Liver (tissue), 9 donors: ENCODE results near the gene FZR1. TPM values are rescaled to one million over a fixed set of nuclear protein-coding genes. Genes with fewer than 3 reads are reported as not detected.

Experiments used
- DNase-seq: peaks from one replicate; pipeline ENCODE4 v3.0.0-alpha.2; 2017; ENCODE audit warnings: low spot score
- H3K27ac ChIP-seq, 2 donors: one replicate each; pipeline ENCODE4 v1.7.0; 2013; ENCODE audit warnings: inconsistent platforms in 2 of 2, low read length in 2 of 2, control low read depth in 1 of 2, low read depth in 1 of 2, mild to moderate bottlenecking in 1 of 2
- H3K27me3 ChIP-seq, 4 donors: one replicate each; pipeline versions ENCODE4 v1.6.1 to v1.7.0; 2013; ENCODE audit warnings: low read length in 3 of 4, inconsistent platforms in 1 of 4, mild to moderate bottlenecking in 1 of 4, moderate library complexity in 1 of 4; ENCODE audit not compliant: control insufficient read depth in 4 of 4, insufficient read depth in 4 of 4
- H3K36me3 ChIP-seq, 4 donors: one replicate each; pipeline versions ENCODE4 v1.6.1 to v1.7.0; 2013; ENCODE audit warnings: low read length in 3 of 4, mild to moderate bottlenecking in 3 of 4, low read depth in 1 of 4, moderate library complexity in 1 of 4; ENCODE audit not compliant: control insufficient read depth in 4 of 4, insufficient read depth in 3 of 4
- H3K4me1 ChIP-seq, 4 donors: one replicate each; pipeline versions ENCODE4 v1.6.1 to v1.7.0; 2013; ENCODE audit warnings: low read length in 3 of 4, mild to moderate bottlenecking in 3 of 4, moderate library complexity in 1 of 4; ENCODE audit not compliant: control insufficient read depth in 4 of 4, insufficient read depth in 4 of 4
- H3K4me3 ChIP-seq, 3 donors: one replicate each; pipeline versions ENCODE4 v1.6.1 to v1.7.0; 2013; ENCODE audit warnings: low read length in 3 of 3, control low read depth in 1 of 3, low read depth in 1 of 3, mild to moderate bottlenecking in 1 of 3
- H3K9ac ChIP-seq, 2 donors: one replicate each; pipeline ENCODE4 v1.7.0; 2013; ENCODE audit warnings: low read length in 2 of 2, mild to moderate bottlenecking in 2 of 2, moderate library complexity in 2 of 2, control low read depth in 1 of 2, low read depth in 1 of 2
- H3K9me3 ChIP-seq, 4 donors: one replicate each; pipeline versions ENCODE4 v1.6.1 to v1.7.0; 2013; ENCODE audit warnings: low read length in 3 of 4; ENCODE audit not compliant: control insufficient read depth in 4 of 4
- EGR1 ChIP-seq, 2 donors: IDR thresholded peaks; 2 replicates each; pipeline ENCODE4 v1.6.1; 2016 to 2018; ENCODE audit warnings: antibody characterized with exemption in 2 of 2, low read depth in 2 of 2
- FOXA1 ChIP-seq: IDR thresholded peaks from 2 replicates; pipeline ENCODE4 v1.6.1; 2016; ENCODE audit warnings: antibody characterized with exemption
- FOXA2 ChIP-seq: IDR thresholded peaks from 2 replicates; pipeline ENCODE4 v1.6.1; 2016; ENCODE audit warnings: antibody characterized with exemption
- GABPA ChIP-seq, 2 donors: IDR thresholded peaks in 1 of 2; conservative IDR thresholded peaks in 1 of 2; 2 replicates each; pipeline ENCODE4 v1.6.1; 2016; ENCODE audit warnings: antibody characterized with exemption in 2 of 2, mild to moderate bottlenecking in 1 of 2, moderate library complexity in 1 of 2
- HNF4A ChIP-seq, 2 donors: conservative IDR thresholded peaks; 2 replicates each; pipeline ENCODE4 v1.6.1; 2016; ENCODE audit warnings: antibody characterized with exemption in 2 of 2, mild to moderate bottlenecking in 2 of 2
- HNF4G ChIP-seq: IDR thresholded peaks from 2 replicates; pipeline ENCODE4 v1.6.1; 2016; ENCODE audit warnings: antibody characterized with exemption
- JUND ChIP-seq, 2 donors: IDR thresholded peaks; 2 replicates each; pipeline ENCODE4 v1.6.1; 2016; ENCODE audit warnings: antibody characterized with exemption in 2 of 2
- NR2F2 ChIP-seq: IDR thresholded peaks from 2 replicates; pipeline ENCODE4 v1.6.1; 2016; ENCODE audit warnings: antibody characterized with exemption
- RAD21 ChIP-seq, 2 donors: IDR thresholded peaks; 2 replicates each; pipeline ENCODE4 v1.6.1; 2016; ENCODE audit warnings: antibody characterized with exemption in 2 of 2, mild to moderate bottlenecking in 2 of 2
- RXRA ChIP-seq, 2 donors: IDR thresholded peaks; 2 replicates each; pipeline ENCODE4 v1.6.1; 2017 to 2018; ENCODE audit warnings: antibody characterized with exemption in 2 of 2, mild to moderate bottlenecking in 1 of 2
- SP1 ChIP-seq: IDR thresholded peaks from 2 replicates; pipeline ENCODE4 v1.6.1; 2018; ENCODE audit warnings: antibody characterized with exemption, mild to moderate bottlenecking
- TAF1 ChIP-seq: conservative IDR thresholded peaks from 2 replicates; pipeline ENCODE4 v1.6.1; 2016; ENCODE audit warnings: antibody characterized with exemption, mild to moderate bottlenecking
- YY1 ChIP-seq: IDR thresholded peaks from 2 replicates; pipeline ENCODE4 v1.6.1; 2016; ENCODE audit warnings: antibody characterized with exemption, mild to moderate bottlenecking
- WGBS: extraction: QIAGEN DNeasy Blood & Tissue Kit; methylation state at CpG from one replicate; pipeline ENCODE4 v1.1.7; 2013; 5-methylcytosine and 5-hydroxymethylcytosine counted together
- polyA plus RNA-seq, 2 donors: library from polyadenylated mRNA; stranded (reverse) in 1 of 2; unstranded in 1 of 2; fragments of 200-250 nt in 1 of 2; fragments of >200 nt in 1 of 2; fragmentation: Nextera tagmentation in 1 of 2; extraction: Ambion mirVana in 1 of 2; gene quantifications; one replicate each; pipeline versions ENCODE4 v1.2.1 to v1.2.3, GENCODE V29; 2013 to 2015
- total RNA-seq, 2 donors: library from RNA; depleted of rRNA; stranded (reverse); fragments of >200 nt; gene quantifications; one replicate each; pipeline ENCODE4 v1.2.3, GENCODE V29; 2014
- TF ChIP-seq, protein P1 (sequence below): IDR thresholded peaks from 2 replicates; pipeline ENCODE4 v1.6.1; 2016; ENCODE audit warnings: antibody characterized with exemption
- TF ChIP-seq, protein P2 (sequence below): fragments of 150-350 bp; IDR thresholded peaks from 2 replicates; pipeline ENCODE4 v1.5.1; 2017; ENCODE audit warnings: improper control_type of control experiment, low read depth, low read length; ENCODE audit not compliant: missing input control
- TF ChIP-seq, protein P3 (sequence below): IDR thresholded peaks from 2 replicates; pipeline ENCODE4 v1.6.1; 2016; ENCODE audit warnings: antibody characterized with exemption
- TF ChIP-seq, protein P4 (sequence below): IDR thresholded peaks from 2 replicates; pipeline ENCODE4 v1.6.1; 2016; ENCODE audit warnings: antibody characterized with exemption, mild to moderate bottlenecking
- TF ChIP-seq, protein P5 (sequence below): IDR thresholded peaks from 2 replicates; pipeline ENCODE4 v1.6.1; 2016; ENCODE audit warnings: antibody characterized with exemption
- donor health status: healthy.
- donor health status: healthy.
- donor health status: healthy.
- donor health status: healthy.
- donor health status: healthy.

Gene FZR1
- total and polyA plus RNA-seq, 4 donors: 17.0 to 27.3 (median 20.3) TPM

DNA sequence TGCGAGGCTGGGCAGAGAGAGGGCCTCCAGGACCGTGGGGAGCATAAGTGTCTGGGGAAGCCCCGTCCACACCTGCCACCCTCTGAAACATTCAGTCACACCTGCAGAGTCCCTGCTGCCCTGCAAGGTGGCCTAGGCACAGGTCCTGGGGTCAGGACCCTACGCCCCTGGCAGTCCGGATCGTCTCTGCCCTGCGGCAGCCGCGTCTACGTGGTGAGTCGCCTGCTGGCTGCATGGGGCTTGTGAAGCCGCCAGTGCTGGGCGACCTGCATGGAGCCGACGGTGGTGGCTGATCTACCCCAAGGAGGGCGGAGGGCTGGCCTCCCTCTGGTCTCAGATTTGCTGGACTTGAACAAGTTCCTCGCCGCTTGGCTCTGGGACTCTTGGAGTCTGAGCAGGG, 13.0 kb downstream of the FZR1 start (continued):
- TF ChIP-seq TAF1: no peak
- no peak for TF ChIP-seq SP1

DNA sequence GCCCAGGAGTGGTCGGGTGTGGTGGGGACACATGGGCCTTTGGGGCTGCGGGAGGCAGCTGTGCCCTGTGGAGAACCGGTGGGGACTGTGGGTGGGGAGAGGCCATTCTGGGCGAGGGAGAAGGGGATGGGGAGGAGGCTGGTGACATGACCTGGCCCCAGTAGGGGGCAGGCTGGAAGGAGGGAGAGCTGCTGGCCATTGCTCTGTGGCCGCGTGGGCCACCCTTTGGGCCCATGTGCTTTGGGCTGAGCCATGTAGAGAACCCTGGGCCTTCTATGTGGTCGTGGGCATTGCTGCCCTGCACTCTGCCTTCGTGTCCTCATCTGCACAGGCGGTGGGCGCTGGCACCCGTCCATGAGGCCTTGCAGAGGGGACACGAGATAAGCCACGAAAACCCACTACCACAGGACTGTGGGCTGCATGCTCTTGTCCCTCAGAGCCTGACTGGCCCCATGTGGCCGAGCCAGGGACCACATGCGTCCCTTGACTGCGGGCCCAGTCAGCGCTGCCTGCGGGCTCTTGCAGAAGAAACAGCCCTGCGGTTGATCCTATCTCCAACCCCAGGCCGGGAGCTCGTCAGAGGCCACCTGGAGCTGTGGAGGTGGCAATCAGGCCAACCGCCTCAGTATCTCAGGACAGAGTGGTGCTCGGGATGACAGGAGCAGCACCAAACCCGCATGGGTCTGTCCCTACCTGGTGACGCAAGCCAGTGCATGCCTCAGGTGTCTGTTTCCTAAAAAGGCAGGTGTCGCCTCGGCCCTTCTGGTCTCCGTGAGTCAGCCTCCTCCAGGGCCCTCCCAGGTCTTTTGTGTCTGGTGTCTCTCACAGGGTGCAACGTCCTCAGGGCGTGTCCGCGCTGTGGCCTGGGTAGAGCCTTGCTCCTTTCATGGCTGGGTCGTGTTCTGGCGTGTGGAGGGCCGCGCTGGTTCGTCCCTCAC, 14.3 kb downstream of the FZR1 start:
- Histone ChIP-seq H3K27ac (no peak overlapping the region), H3K4me1 (peaks cover 17 to 46% (median 28%) of the 10 kb centered on the region in 4 donors), H3K27me3 (no peaks in the 10 kb centered on the region), H3K9ac (no peak overlapping the region), H3K9me3 (no peaks in the 10 kb centered on the region), H3K36me3 (peaks cover 3 to 10% (median 8%) of the 10 kb centered on the region in 4 donors), H3K4me3 (no peak overlapping the region)
- WGBS: 91% methylated on average over 37 of the region's 37 CpGs
- no peak for DNase-seq
- TF ChIP-seq TAF1 (no peak), RXRA (IDR thresholded peaks at IDR 0.05) (peak in 1 of 2 donors; percentile 9)

DNA sequence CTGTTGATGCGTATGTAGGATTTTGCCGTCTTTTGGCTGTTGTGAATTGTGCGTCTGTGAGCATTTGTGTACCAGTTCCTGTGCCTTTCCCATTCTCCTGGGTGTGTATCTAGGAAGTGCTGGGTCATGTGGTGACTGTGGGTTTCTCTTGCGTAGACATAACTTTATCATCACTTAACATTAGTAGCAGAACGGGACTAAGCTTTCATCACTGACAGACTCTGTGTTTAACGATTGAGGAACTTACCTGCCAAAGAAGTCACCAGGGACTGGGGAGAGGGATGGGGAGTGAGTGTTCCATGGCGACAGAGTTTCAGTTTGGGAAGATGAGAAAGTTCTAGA, 15.0 kb downstream of the FZR1 start:
- 80% methylated on average over 7 of the region's 7 CpGs for whole genome bisulfite sequencing
- Histone ChIP-seq H3K27ac (no peak overlapping the region), H3K4me3 (no peak overlapping the region), H3K36me3 (peaks cover 3 to 14% (median 11%) of the 10 kb centered on the region in 4 donors), H3K9me3 (no peaks in the 10 kb centered on the region), H3K4me1 (peaks cover 17 to 41% (median 27%) of the 10 kb centered on the region in 4 donors), H3K27me3 (no peaks in the 10 kb centered on the region), H3K9ac (no peak overlapping the region)
- DNase-seq: no peak
- TF ChIP-seq HNF4G (no peak), TAF1 (no peak), GABPA (IDR thresholded peaks at IDR 0.05 in 1 of 2, conservative IDR thresholded peaks at IDR 0.05 in 1 of 2) (no peak), YY1 (no peak), SP1 (no peak), FOXA1 (no peak), FOXA2 (no peak), NR2F2 (no peak), EGR1 (IDR thresholded peaks at IDR 0.05; ENCODE audit: low read depth in 2 of 2) (no peak), RXRA (IDR thresholded peaks at IDR 0.05) (no peak), HNF4A (conservative IDR thresholded peaks at IDR 0.05) (no peak), RAD21 (IDR thresholded peaks at IDR 0.05) (no peak), JUND (IDR thresholded peaks at IDR 0.05) (no peak)
- TF ChIP-seq, protein P1, sequence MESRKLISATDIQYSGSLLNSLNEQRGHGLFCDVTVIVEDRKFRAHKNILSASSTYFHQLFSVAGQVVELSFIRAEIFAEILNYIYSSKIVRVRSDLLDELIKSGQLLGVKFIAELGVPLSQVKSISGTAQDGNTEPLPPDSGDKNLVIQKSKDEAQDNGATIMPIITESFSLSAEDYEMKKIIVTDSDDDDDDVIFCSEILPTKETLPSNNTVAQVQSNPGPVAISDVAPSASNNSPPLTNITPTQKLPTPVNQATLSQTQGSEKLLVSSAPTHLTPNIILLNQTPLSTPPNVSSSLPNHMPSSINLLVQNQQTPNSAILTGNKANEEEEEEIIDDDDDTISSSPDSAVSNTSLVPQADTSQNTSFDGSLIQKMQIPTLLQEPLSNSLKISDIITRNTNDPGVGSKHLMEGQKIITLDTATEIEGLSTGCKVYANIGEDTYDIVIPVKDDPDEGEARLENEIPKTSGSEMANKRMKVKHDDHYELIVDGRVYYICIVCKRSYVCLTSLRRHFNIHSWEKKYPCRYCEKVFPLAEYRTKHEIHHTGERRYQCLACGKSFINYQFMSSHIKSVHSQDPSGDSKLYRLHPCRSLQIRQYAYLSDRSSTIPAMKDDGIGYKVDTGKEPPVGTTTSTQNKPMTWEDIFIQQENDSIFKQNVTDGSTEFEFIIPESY: no peak
- TF ChIP-seq, protein P2, sequence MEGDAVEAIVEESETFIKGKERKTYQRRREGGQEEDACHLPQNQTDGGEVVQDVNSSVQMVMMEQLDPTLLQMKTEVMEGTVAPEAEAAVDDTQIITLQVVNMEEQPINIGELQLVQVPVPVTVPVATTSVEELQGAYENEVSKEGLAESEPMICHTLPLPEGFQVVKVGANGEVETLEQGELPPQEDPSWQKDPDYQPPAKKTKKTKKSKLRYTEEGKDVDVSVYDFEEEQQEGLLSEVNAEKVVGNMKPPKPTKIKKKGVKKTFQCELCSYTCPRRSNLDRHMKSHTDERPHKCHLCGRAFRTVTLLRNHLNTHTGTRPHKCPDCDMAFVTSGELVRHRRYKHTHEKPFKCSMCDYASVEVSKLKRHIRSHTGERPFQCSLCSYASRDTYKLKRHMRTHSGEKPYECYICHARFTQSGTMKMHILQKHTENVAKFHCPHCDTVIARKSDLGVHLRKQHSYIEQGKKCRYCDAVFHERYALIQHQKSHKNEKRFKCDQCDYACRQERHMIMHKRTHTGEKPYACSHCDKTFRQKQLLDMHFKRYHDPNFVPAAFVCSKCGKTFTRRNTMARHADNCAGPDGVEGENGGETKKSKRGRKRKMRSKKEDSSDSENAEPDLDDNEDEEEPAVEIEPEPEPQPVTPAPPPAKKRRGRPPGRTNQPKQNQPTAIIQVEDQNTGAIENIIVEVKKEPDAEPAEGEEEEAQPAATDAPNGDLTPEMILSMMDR: no peak
- TF ChIP-seq, protein P3, sequence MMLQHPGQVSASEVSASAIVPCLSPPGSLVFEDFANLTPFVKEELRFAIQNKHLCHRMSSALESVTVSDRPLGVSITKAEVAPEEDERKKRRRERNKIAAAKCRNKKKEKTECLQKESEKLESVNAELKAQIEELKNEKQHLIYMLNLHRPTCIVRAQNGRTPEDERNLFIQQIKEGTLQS: no peak
- TF ChIP-seq, protein P4, sequence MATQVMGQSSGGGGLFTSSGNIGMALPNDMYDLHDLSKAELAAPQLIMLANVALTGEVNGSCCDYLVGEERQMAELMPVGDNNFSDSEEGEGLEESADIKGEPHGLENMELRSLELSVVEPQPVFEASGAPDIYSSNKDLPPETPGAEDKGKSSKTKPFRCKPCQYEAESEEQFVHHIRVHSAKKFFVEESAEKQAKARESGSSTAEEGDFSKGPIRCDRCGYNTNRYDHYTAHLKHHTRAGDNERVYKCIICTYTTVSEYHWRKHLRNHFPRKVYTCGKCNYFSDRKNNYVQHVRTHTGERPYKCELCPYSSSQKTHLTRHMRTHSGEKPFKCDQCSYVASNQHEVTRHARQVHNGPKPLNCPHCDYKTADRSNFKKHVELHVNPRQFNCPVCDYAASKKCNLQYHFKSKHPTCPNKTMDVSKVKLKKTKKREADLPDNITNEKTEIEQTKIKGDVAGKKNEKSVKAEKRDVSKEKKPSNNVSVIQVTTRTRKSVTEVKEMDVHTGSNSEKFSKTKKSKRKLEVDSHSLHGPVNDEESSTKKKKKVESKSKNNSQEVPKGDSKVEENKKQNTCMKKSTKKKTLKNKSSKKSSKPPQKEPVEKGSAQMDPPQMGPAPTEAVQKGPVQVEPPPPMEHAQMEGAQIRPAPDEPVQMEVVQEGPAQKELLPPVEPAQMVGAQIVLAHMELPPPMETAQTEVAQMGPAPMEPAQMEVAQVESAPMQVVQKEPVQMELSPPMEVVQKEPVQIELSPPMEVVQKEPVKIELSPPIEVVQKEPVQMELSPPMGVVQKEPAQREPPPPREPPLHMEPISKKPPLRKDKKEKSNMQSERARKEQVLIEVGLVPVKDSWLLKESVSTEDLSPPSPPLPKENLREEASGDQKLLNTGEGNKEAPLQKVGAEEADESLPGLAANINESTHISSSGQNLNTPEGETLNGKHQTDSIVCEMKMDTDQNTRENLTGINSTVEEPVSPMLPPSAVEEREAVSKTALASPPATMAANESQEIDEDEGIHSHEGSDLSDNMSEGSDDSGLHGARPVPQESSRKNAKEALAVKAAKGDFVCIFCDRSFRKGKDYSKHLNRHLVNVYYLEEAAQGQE: no peak
- TF ChIP-seq, protein P5, sequence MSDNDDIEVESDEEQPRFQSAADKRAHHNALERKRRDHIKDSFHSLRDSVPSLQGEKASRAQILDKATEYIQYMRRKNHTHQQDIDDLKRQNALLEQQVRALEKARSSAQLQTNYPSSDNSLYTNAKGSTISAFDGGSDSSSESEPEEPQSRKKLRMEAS: no peak
